T-helper 2 cell treated with Interferon-gamma antibody and Interleukin-4, amounts not matched to agents 5 μg/mL and 100 μg/mL, for 36 hours (primary cell): Measurements from ENCODE around the gene LTBP2.

Experiments used
- DNase-seq: peaks from one replicate; pipeline ENCODE4 v3.0.0; 2021; ENCODE audit warnings: low spot score
- H3K27ac Mint-ChIP-seq: one replicate; pipeline ENCODE4 v1.8.0; 2021; ENCODE audit warnings: mild to moderate bottlenecking, mixed read lengths
- H3K27me3 Mint-ChIP-seq: one replicate; pipeline ENCODE4 v1.8.0; 2021; ENCODE audit warnings: low read depth, mixed read lengths
- H3K36me3 Mint-ChIP-seq: one replicate; pipeline ENCODE4 v1.8.0; 2021; ENCODE audit warnings: low read depth, mixed read lengths
- H3K4me1 Mint-ChIP-seq: one replicate; pipeline ENCODE4 v1.8.0; 2021; ENCODE audit warnings: low read depth, mixed read lengths
- H3K4me3 Mint-ChIP-seq: one replicate; pipeline ENCODE4 v1.8.0; 2022; ENCODE audit warnings: mild to moderate bottlenecking, moderate library complexity, mixed read lengths
- H3K9me3 Mint-ChIP-seq: one replicate; pipeline ENCODE4 v1.8.0; 2021; ENCODE audit warnings: mixed read lengths

The LTBP2 gene

GRCh38 chr14:74583689-74584434 lies 28.2 kb downstream of the LTBP2 start:
- Mint-ChIP-seq H3K27ac (no peak overlapping the region), H3K27me3 (no peaks in the 10 kb centered on the region), H3K36me3 (no peaks in the 10 kb centered on the region), H3K4me1 (peaks cover 5% of the 10 kb centered on the region), H3K9me3 (no peaks in the 10 kb centered on the region), H3K4me3 (no peak overlapping the region)
- no peak for DNase-seq

DNA sequence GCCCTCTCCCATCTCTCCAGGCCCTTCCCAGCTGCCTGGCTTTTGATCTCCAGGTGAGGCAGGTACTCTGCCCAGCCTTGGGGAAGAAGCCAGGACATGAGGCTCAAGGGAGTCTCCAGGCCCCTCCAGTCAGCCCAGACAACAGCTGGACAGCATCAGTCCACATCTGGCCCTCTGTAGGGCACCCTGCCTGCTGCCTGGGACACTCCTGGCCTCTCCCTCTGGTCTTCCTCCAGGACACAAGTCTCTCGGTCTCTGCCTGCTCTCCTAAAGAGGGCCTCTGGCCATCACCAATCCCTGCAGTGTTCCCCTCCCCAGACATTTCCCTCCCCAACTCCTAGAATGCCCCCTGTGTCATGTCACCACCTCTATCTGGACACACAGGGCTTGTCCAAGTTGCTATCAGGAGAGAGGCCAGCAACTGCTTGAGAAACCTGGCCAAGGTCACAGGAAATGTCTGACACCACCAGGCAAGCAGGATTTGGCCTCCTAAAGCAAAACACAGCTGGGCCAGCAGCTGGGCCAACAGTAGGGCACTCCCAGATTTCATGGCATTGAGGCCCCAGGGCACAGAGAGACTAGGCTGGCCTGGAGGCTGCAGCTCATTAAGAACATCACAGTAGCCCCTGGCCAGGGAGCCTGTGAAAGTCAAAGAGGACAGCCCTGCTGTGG lies 29.0 kb downstream of the LTBP2 start:
- no peaks in the 10 kb centered on the region for H3K27me3 Mint-ChIP-seq
- H3K4me3 Mint-ChIP-seq, result no peak overlapping the region
- no peak overlapping the region for H3K27ac Mint-ChIP-seq
- no peaks in the 10 kb centered on the region for H3K36me3 Mint-ChIP-seq
- DNase-seq, result no peak
- no peaks in the 10 kb centered on the region for H3K9me3 Mint-ChIP-seq
- H3K4me1 Mint-ChIP-seq, result peaks cover 5% of the 10 kb centered on the region

DNA sequence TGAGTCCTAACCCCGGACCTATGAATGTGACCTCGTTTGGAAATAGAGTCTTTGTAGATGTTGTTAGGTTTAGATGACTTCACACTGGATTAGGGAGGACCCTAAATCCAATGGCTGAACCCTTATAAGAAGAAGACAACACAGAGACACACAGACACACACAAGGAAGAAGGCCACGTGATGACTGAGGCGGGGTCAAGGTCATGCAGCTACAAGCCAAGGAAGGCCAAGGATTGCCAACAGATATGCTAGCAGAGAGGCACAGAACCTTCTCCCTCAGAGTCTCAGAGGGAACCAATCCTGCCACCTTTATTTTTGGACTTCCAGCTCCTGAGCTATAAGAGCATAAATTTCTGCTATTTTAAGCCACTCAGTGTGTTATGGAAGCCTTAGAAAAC lies 31.8 kb downstream of the LTBP2 start:
- H3K27ac Mint-ChIP-seq, result no peak overlapping the region
- no peaks in the 10 kb centered on the region for H3K36me3 Mint-ChIP-seq
- no peaks in the 10 kb centered on the region for H3K9me3 Mint-ChIP-seq
- no peak overlapping the region for H3K4me3 Mint-ChIP-seq
- H3K4me1 Mint-ChIP-seq, result peaks cover 5% of the 10 kb centered on the region
- H3K27me3 Mint-ChIP-seq, result peaks cover 4% of the 10 kb centered on the region
- no peak for DNase-seq

DNA sequence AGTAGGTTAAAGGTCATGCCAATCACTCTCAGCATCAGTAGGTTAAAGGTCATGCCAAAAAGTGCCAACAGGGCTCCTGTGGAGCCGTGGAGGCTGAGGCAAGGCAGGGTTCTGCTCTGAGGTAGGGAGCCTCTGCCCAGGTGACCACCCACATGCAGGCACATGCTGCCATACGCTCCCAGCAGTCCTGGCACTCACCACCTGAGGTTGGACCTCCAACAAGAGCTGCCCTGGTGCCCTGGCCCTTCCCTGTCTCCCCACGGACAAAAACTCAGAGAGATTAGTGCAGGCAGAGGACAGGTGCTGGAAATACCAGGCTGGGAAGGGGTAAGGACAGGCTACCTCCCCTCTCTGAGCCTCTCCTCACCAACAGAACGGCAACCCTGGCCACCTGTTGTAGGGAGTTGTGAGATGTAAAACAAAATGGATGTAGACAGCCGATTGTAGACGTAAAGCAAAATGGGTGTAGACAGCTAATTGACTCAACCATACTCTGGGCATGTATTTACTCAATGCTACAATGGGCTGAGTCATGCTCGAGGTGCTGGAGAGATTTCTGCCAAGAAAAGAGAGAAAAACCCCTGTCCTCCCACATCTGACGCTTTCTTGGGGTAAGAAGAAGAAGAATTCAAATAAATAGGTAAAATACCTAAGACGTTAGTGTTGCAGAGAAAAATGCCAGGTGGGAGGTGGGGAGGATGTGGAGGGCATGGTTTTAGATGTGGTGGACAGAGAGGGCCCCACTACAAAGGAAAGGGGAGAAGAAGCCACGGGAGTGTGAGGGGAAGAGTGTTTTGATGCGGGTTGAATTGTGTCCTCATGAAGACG lies 32.4 kb downstream of the LTBP2 start:
- no peak for DNase-seq
- no peaks in the 10 kb centered on the region for H3K9me3 Mint-ChIP-seq
- H3K4me3 Mint-ChIP-seq, result no peak overlapping the region
- peaks cover 4% of the 10 kb centered on the region for H3K27me3 Mint-ChIP-seq
- H3K36me3 Mint-ChIP-seq, result no peaks in the 10 kb centered on the region
- peaks cover 9% of the 10 kb centered on the region for H3K4me1 Mint-ChIP-seq
- no peak overlapping the region for H3K27ac Mint-ChIP-seq

GRCh38 chr14:74578479-74578878 lies 33.6 kb downstream of the LTBP2 start:
- H3K27me3 Mint-ChIP-seq, result peaks cover 4% of the 10 kb centered on the region
- H3K4me3 Mint-ChIP-seq, result no peak overlapping the region
- H3K4me1 Mint-ChIP-seq, result peaks cover 19% of the 10 kb centered on the region
- H3K27ac Mint-ChIP-seq, result no peak overlapping the region
- no peak for DNase-seq
- H3K9me3 Mint-ChIP-seq, result no peaks in the 10 kb centered on the region
- H3K36me3 Mint-ChIP-seq, result no peaks in the 10 kb centered on the region

DNA sequence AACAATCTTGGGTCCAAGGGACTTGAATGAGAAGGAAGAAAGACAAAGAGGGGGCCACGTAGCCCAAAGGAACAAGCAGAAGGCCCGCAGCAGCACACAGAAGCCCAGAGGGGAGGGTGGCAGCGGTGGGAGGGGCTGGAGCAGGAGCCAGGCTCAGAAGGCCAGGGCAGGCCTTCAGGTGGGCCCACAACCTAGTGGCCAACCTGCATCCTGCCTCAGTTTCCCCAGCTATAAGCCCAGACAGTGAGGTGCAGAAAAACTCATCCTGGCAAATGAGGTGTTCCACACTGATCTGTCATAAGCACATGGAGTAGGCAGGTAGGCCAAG lies 34.1 kb downstream of the LTBP2 start:
- H3K36me3 Mint-ChIP-seq, result no peaks in the 10 kb centered on the region
- H3K27ac Mint-ChIP-seq, result no peak overlapping the region
- peaks cover 6% of the 10 kb centered on the region for H3K27me3 Mint-ChIP-seq
- peaks cover 19% of the 10 kb centered on the region for H3K4me1 Mint-ChIP-seq
- H3K4me3 Mint-ChIP-seq, result no peak overlapping the region
- no peaks in the 10 kb centered on the region for H3K9me3 Mint-ChIP-seq
- DNase-seq, result no peak

- H3K36me3 Mint-ChIP-seq, result no peaks in the 10 kb centered on the region
- peaks cover 8% of the 10 kb centered on the region for H3K27me3 Mint-ChIP-seq
- no peak overlapping the region for H3K4me3 Mint-ChIP-seq
- H3K9me3 Mint-ChIP-seq, result no peaks in the 10 kb centered on the region
- no peak for DNase-seq
- no peak overlapping the region for H3K27ac Mint-ChIP-seq
- peaks cover 23% of the 10 kb centered on the region for H3K4me1 Mint-ChIP-seq
These were observed 34.6 kb downstream of the LTBP2 start for GRCh38 chr14:74577247-74577947.

- Mint-ChIP-seq H3K9me3 (no peaks in the 10 kb centered on the region), H3K27me3 (peaks cover 18% of the 10 kb centered on the region), H3K36me3 (no peaks in the 10 kb centered on the region), H3K4me3 (no peak overlapping the region), H3K27ac (no peak overlapping the region), H3K4me1 (peaks cover 29% of the 10 kb centered on the region)
- DNase-seq, result no peak
These were observed 36.1 kb downstream of the LTBP2 start for GRCh38 chr14:74575936-74576335.

GRCh38 chr14:74575507-74575906 lies 36.5 kb downstream of the LTBP2 start:
- no peaks in the 10 kb centered on the region for H3K36me3 Mint-ChIP-seq
- H3K27ac Mint-ChIP-seq, result no peak overlapping the region
- peaks cover 18% of the 10 kb centered on the region for H3K27me3 Mint-ChIP-seq
- H3K4me3 Mint-ChIP-seq, result no peak overlapping the region
- DNase-seq, result no peak
- peaks cover 29% of the 10 kb centered on the region for H3K4me1 Mint-ChIP-seq
- H3K9me3 Mint-ChIP-seq, result no peaks in the 10 kb centered on the region

DNA sequence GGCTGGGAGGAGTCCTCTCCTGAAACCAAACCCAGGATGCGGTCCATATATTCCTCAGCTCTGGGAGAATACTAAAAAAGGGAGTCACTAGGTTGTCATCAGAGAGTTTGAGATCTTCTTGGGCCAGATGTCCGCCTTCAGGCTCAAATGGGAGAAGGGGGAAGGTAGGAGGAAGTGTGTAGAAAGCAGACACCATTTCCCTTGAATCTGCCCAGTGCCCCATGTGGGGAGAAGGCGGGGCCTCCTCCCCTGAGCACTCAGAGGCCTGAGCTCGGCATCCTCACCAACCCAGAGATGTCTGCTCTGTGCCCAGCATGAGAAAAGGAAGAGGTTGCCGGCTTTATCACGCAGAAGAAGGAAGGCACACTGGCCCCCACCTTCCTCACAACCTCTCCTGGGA lies 37.3 kb downstream of the LTBP2 start:
- DNase-seq, result no peak
- H3K27ac Mint-ChIP-seq, result no peak overlapping the region
- H3K9me3 Mint-ChIP-seq, result no peaks in the 10 kb centered on the region
- peaks cover 18% of the 10 kb centered on the region for H3K27me3 Mint-ChIP-seq
- no peaks in the 10 kb centered on the region for H3K36me3 Mint-ChIP-seq
- no peak overlapping the region for H3K4me3 Mint-ChIP-seq
- peaks cover 26% of the 10 kb centered on the region for H3K4me1 Mint-ChIP-seq

GRCh38 chr14:74574090-74574433 lies 38.0 kb downstream of the LTBP2 start:
- peaks cover 18% of the 10 kb centered on the region for H3K27me3 Mint-ChIP-seq
- no peak for DNase-seq
- H3K4me3 Mint-ChIP-seq, result no peak overlapping the region
- H3K36me3 Mint-ChIP-seq, result no peaks in the 10 kb centered on the region
- no peaks in the 10 kb centered on the region for H3K9me3 Mint-ChIP-seq
- peaks cover 24% of the 10 kb centered on the region for H3K4me1 Mint-ChIP-seq
- no peak overlapping the region for H3K27ac Mint-ChIP-seq

- Mint-ChIP-seq H3K36me3 (no peaks in the 10 kb centered on the region), H3K4me1 (peaks cover 24% of the 10 kb centered on the region), H3K27me3 (peaks cover 18% of the 10 kb centered on the region), H3K27ac (no peak overlapping the region), H3K9me3 (no peaks in the 10 kb centered on the region), H3K4me3 (no peak overlapping the region)
- no peak for DNase-seq
These were observed 38.5 kb downstream of the LTBP2 start for GRCh38 chr14:74573421-74574089.

DNA sequence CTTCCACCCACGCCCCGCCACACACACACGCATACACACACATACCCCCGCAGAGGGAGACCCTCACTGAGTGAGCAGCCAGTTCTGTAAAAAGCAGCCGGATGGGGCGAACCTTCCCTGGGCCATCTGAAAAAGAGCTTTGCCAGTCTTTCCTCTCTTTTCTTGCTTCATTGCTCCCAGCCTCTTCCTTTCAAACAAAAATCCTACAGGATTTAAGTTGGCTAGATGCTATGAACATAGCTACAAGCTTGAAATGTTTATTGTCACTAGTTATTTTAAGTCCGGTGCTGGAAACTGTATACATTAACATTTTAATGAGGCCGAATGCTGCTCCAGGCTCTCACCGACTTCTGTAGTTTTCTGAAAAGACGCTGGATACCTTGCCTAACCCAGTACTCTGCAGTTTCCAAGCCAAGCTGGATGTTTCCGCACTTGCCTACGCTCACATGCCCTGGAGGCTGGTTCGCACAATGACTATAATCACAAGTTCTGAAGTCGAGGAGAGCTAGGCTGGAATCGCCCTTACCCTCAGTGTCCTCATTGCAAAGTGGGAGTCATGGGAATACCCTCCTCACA lies 39.2 kb downstream of the LTBP2 start:
- DNase-seq, result no peak
- H3K4me1 Mint-ChIP-seq, result peaks cover 24% of the 10 kb centered on the region
- H3K27ac Mint-ChIP-seq, result no peak overlapping the region
- no peak overlapping the region for H3K4me3 Mint-ChIP-seq
- H3K36me3 Mint-ChIP-seq, result no peaks in the 10 kb centered on the region
- no peaks in the 10 kb centered on the region for H3K9me3 Mint-ChIP-seq
- peaks cover 18% of the 10 kb centered on the region for H3K27me3 Mint-ChIP-seq
